GM21619 (cell line): ENCODE results near the gene MAP2K1.
"Not testable (repeated sequence)": the region's sequence is repeated elsewhere in the genome, so short reads cannot be mapped to it uniquely, and the experiment has no call there.

Experiments used
- ATAC-seq: cut with Tn5 transposase; IDR thresholded peaks from one replicate; pipeline ENCODE4 v1.9.1; 2021; ENCODE audit not compliant: unreplicated experiment

Gene MAP2K1

GRCh38 chr15:66386204-66387123 lies at the start of gene MAP2K1:
Gene MAP2K1 (plus strand): TSS chr15:66386912. CDS start chr15:66387348, 436 bp downstream.
- ATAC-seq: peak; percentile 68

- not testable (repeated sequence) for ATAC-seq
Observed at GRCh38 chr15:66348530-66348929, 38.2 kb upstream of the MAP2K1 start.

GRCh38 chr15:66356077-66356358 lies 30.7 kb upstream of the MAP2K1 start:
- no peak for ATAC-seq

GRCh38 chr15:66356359-66357236 lies 30.1 kb upstream of the MAP2K1 start, which contains the start of gene TIPIN:
Gene TIPIN (minus strand): TSS chr15:66356685. CDS start chr15:66352947, 3,738 bp downstream.
- ATAC-seq: peak; percentile 88

GRCh38 chr15:66359740-66360139 lies 27.0 kb upstream of the MAP2K1 start:
- ATAC-seq: no peak

- ATAC-seq: not testable (repeated sequence)
Observed at GRCh38 chr15:66361745-66362460, 24.8 kb upstream of the MAP2K1 start.

GRCh38 chr15:66362776-66363175 lies 23.9 kb upstream of the MAP2K1 start:
- no peak for ATAC-seq

- no peak for ATAC-seq
Observed at GRCh38 chr15:66364944-66365528, 21.7 kb upstream of the MAP2K1 start.

- ATAC-seq: no peak
Observed at GRCh38 chr15:66369773-66370651, 16.7 kb upstream of the MAP2K1 start.

GRCh38 chr15:66374179-66374578 lies 12.5 kb upstream of the MAP2K1 start:
- ATAC-seq: no peak

- no peak for ATAC-seq
Observed at GRCh38 chr15:66378814-66379430, 7.8 kb upstream of the MAP2K1 start.

- ATAC-seq: not testable (repeated sequence)
Observed at GRCh38 chr15:66381376-66381775, 5.3 kb upstream of the MAP2K1 start.

GRCh38 chr15:66387163-66388042 lies 691 bp downstream of the MAP2K1 start:
- ATAC-seq: peak; percentile 29

- no peak for ATAC-seq
Observed at GRCh38 chr15:66388043-66388363, 1.3 kb downstream of the MAP2K1 start.

- no peak for ATAC-seq
Observed at GRCh38 chr15:66388576-66388975, 1.9 kb downstream of the MAP2K1 start.

GRCh38 chr15:66389098-66389858 lies 2.6 kb downstream of the MAP2K1 start:
- ATAC-seq: no peak

- ATAC-seq: no peak
Observed at GRCh38 chr15:66389859-66390381, 3.2 kb downstream of the MAP2K1 start.

GRCh38 chr15:66390678-66391077 lies 4.0 kb downstream of the MAP2K1 start:
- ATAC-seq: no peak
